Activated T-helper 2 cell treated with anti-CD3 and anti-CD28 coated beads, Interferon-gamma antibody, Interleukin-2, Interleukin-4, amounts not matched to agents 10 μg/mL and 5 μg/mL and 100 μg/mL, durations not matched to agents 14 hours and 24 hours and 36 hours (primary cell): ENCODE measurements around the gene TMEFF1. TPM values are rescaled to one million over a fixed set of nuclear protein-coding genes. Genes with fewer than 3 reads are reported as not detected.

ENCODE experiments used
- DNase-seq: peaks from one replicate; pipeline ENCODE4 v3.0.0; 2021; ENCODE audit warnings: low spot score
- H3K27ac Mint-ChIP-seq: one replicate; pipeline ENCODE4 v1.8.0; 2021; ENCODE audit warnings: mixed read lengths
- H3K27me3 Mint-ChIP-seq: one replicate; pipeline ENCODE4 v1.8.0; 2021; ENCODE audit warnings: low read depth, mixed read lengths
- H3K36me3 Mint-ChIP-seq: one replicate; pipeline ENCODE4 v1.8.0; 2021; ENCODE audit warnings: low read depth, mixed read lengths
- H3K4me1 Mint-ChIP-seq: one replicate; pipeline ENCODE4 v1.8.0; 2021; ENCODE audit warnings: low read depth, mixed read lengths
- H3K4me3 Mint-ChIP-seq: one replicate; pipeline ENCODE4 v1.8.0; 2021; ENCODE audit warnings: low read depth, mild to moderate bottlenecking, moderate library complexity, mixed read lengths
- H3K9me3 Mint-ChIP-seq: one replicate; pipeline ENCODE4 v1.8.0; 2021; ENCODE audit warnings: mixed read lengths
- intact Hi-C: fragments of 100-400 bp; cut with micrococcal nuclease; formaldehyde crosslinking; loops from one replicate; pipeline ENCODE4 v1.15.1; 2023
- total RNA-seq: library from RNA; stranded (reverse); gene quantifications from 2 replicates; pipeline ENCODE4 v1.2.3, GENCODE V29; 2022

TMEFF1 gene
- 0.52 and 1.1 TPM in 2 replicates for total RNA-seq

- Mint-ChIP-seq H3K27me3 (peaks cover 45% of the 10 kb centered on the region), H3K27ac (no peak within 1 kb of the TSS), H3K9me3 (no peaks in the 10 kb centered on the region), H3K36me3 (no peaks in the 10 kb centered on the region), H3K4me3 (peak within 1 kb of the TSS; percentile 68), H3K4me1 (peaks cover 8% of the 10 kb centered on the region)
- DNase-seq, result peak; percentile 27
- intact Hi-C loops, result loop anchor here (5.0 kb wide), 2 partner anchors 36 to 656 kb away; no protein-coding TSS in a partner anchor
These were observed at the start of gene TMEFF1 for GRCh38 chr9:100472788-100473275. Gene TMEFF1 (plus strand): TSS chr9:100473149. CDS start chr9:100473545, 396 bp downstream.

GRCh38 chr9:100425758-100426157 lies 47.2 kb upstream of the TMEFF1 start:
- peaks cover 15% of the 10 kb centered on the region for H3K27me3 Mint-ChIP-seq
- H3K9me3 Mint-ChIP-seq, result no peaks in the 10 kb centered on the region
- H3K4me1 Mint-ChIP-seq, result peaks cover 26% of the 10 kb centered on the region
- DNase-seq, result no peak
- intact Hi-C loops, result loop anchor here (1.0 to 5.0 kb wide), 3 partner anchors 14 to 172 kb away; partner anchors contain the start of gene TEX10
- H3K4me3 Mint-ChIP-seq, result peak overlapping the region; percentile 85
- H3K27ac Mint-ChIP-seq, result no peak overlapping the region
- H3K36me3 Mint-ChIP-seq, result peaks cover 8% of the 10 kb centered on the region

- peaks cover 8% of the 10 kb centered on the region for H3K36me3 Mint-ChIP-seq
- H3K4me3 Mint-ChIP-seq, result peak overlapping the region; percentile 85
- peaks cover 15% of the 10 kb centered on the region for H3K27me3 Mint-ChIP-seq
- peak overlapping the region; percentile 89 for H3K27ac Mint-ChIP-seq
- H3K9me3 Mint-ChIP-seq, result no peaks in the 10 kb centered on the region
- intact Hi-C loops, result loop anchor here (1.0 to 5.0 kb wide), 3 partner anchors 15 to 171 kb away; partner anchors contain the start of gene TEX10
- H3K4me1 Mint-ChIP-seq, result peaks cover 26% of the 10 kb centered on the region
- no peak for DNase-seq
These were observed 46.8 kb upstream of the TMEFF1 start for GRCh38 chr9:100426189-100426529.

- DNase-seq, result peak; percentile 50
- Mint-ChIP-seq H3K36me3 (peaks cover 8% of the 10 kb centered on the region), H3K9me3 (no peaks in the 10 kb centered on the region), H3K4me1 (peaks cover 26% of the 10 kb centered on the region), H3K27me3 (peaks cover 11% of the 10 kb centered on the region), H3K27ac (peak within 1 kb of the TSS; percentile 89), H3K4me3 (peak within 1 kb of the TSS; percentile 85)
- intact Hi-C loops, result loop anchor here (1.0 to 5.0 kb wide), 3 partner anchors 15 to 171 kb away; partner anchors contain the start of gene TEX10
These were observed 46.2 kb upstream of the TMEFF1 start, which contains the start of gene MSANTD3 for GRCh38 chr9:100426530-100427365. Gene MSANTD3 (plus strand): TSS chr9:100427143. CDS start chr9:100441939, 14,796 bp downstream.

- H3K27me3 Mint-ChIP-seq, result peaks cover 7% of the 10 kb centered on the region
- no peak for DNase-seq
- peaks cover 26% of the 10 kb centered on the region for H3K4me1 Mint-ChIP-seq
- intact Hi-C loops, result loop anchor here (5.0 kb wide), 1 partner anchor 170 kb away; no protein-coding TSS in a partner anchor
- H3K9me3 Mint-ChIP-seq, result no peaks in the 10 kb centered on the region
- H3K4me3 Mint-ChIP-seq, result peak overlapping the region; percentile 84
- H3K36me3 Mint-ChIP-seq, result peaks cover 8% of the 10 kb centered on the region
- H3K27ac Mint-ChIP-seq, result peak overlapping the region; percentile 58
These were observed 45.3 kb upstream of the TMEFF1 start for GRCh38 chr9:100427366-100428263.

- no peaks in the 10 kb centered on the region for H3K9me3 Mint-ChIP-seq
- no peak for DNase-seq
- peak overlapping the region; percentile 11 for H3K4me3 Mint-ChIP-seq
- H3K36me3 Mint-ChIP-seq, result peaks cover 8% of the 10 kb centered on the region
- peaks cover 26% of the 10 kb centered on the region for H3K4me1 Mint-ChIP-seq
- peaks cover 2% of the 10 kb centered on the region for H3K27me3 Mint-ChIP-seq
- intact Hi-C loops, result loop anchor here (5.0 kb wide), 1 partner anchor 168 kb away; no protein-coding TSS in a partner anchor
- no peak overlapping the region for H3K27ac Mint-ChIP-seq
These were observed 43.9 kb upstream of the TMEFF1 start for GRCh38 chr9:100428871-100429654.

- DNase-seq, result no peak
- no peak overlapping the region for H3K4me3 Mint-ChIP-seq
- H3K27me3 Mint-ChIP-seq, result peaks cover 2% of the 10 kb centered on the region
- intact Hi-C loops, result no loop called here
- peaks cover 26% of the 10 kb centered on the region for H3K4me1 Mint-ChIP-seq
- no peaks in the 10 kb centered on the region for H3K9me3 Mint-ChIP-seq
- no peak overlapping the region for H3K27ac Mint-ChIP-seq
- peaks cover 8% of the 10 kb centered on the region for H3K36me3 Mint-ChIP-seq
These were observed 42.5 kb upstream of the TMEFF1 start for GRCh38 chr9:100430286-100430940.

GRCh38 chr9:100431886-100432285 lies 41.1 kb upstream of the TMEFF1 start:
- H3K4me1 Mint-ChIP-seq, result peaks cover 18% of the 10 kb centered on the region
- peaks cover 8% of the 10 kb centered on the region for H3K36me3 Mint-ChIP-seq
- DNase-seq, result no peak
- no peak overlapping the region for H3K27ac Mint-ChIP-seq
- H3K9me3 Mint-ChIP-seq, result no peaks in the 10 kb centered on the region
- no peaks in the 10 kb centered on the region for H3K27me3 Mint-ChIP-seq
- H3K4me3 Mint-ChIP-seq, result no peak overlapping the region
- intact Hi-C loops, result no loop called here

GRCh38 chr9:100432736-100433135 lies 40.2 kb upstream of the TMEFF1 start:
- H3K9me3 Mint-ChIP-seq, result no peaks in the 10 kb centered on the region
- intact Hi-C loops, result no loop called here
- H3K27ac Mint-ChIP-seq, result no peak overlapping the region
- H3K36me3 Mint-ChIP-seq, result peaks cover 8% of the 10 kb centered on the region
- no peaks in the 10 kb centered on the region for H3K27me3 Mint-ChIP-seq
- no peak for DNase-seq
- no peak overlapping the region for H3K4me3 Mint-ChIP-seq
- peaks cover 16% of the 10 kb centered on the region for H3K4me1 Mint-ChIP-seq

- DNase-seq, result no peak
- H3K36me3 Mint-ChIP-seq, result no peaks in the 10 kb centered on the region
- intact Hi-C loops, result loop anchor here (5.0 kb wide), 1 partner anchor 36 kb away; the partner anchor contains the start of gene TMEFF1
- no peak overlapping the region for H3K4me3 Mint-ChIP-seq
- H3K9me3 Mint-ChIP-seq, result no peaks in the 10 kb centered on the region
- H3K4me1 Mint-ChIP-seq, result no peaks in the 10 kb centered on the region
- H3K27ac Mint-ChIP-seq, result no peak overlapping the region
- H3K27me3 Mint-ChIP-seq, result no peaks in the 10 kb centered on the region
These were observed 36.4 kb upstream of the TMEFF1 start for GRCh38 chr9:100436571-100436970.
